SU-DHL-6 (cell line): ENCODE measurements around the gene ABCB7.
A peak's percentile ranks its signal among the peaks of the same experiment; 100 is the strongest.

Experiments
- H2AFZ ChIP-seq: fragments of 200-600 bp; sonication (generic); 2 replicates; pipeline ENCODE4 v1.6.1; 2014; ENCODE audit warnings: low read depth, mild to moderate bottlenecking, moderate library complexity, mixed read lengths, antibody characterized with exemption, low read length; ENCODE audit not compliant: severe bottlenecking
- H3F3A ChIP-seq: fragments of 200-600 bp; shearing (Covaris generic); 2 replicates; pipeline ENCODE4 v1.6.0; 2016; ENCODE audit warnings: antibody characterized with exemption, mild to moderate bottlenecking; ENCODE audit not compliant: insufficient read depth
- H3K27ac ChIP-seq: fragments of 200-600 bp; sonication (generic); 2 replicates; pipeline ENCODE4 v1.5.1; 2016; ENCODE audit warnings: low read depth, mild to moderate bottlenecking, low read length, moderate library complexity, mixed read lengths
- H3K27me3 ChIP-seq: fragments of 200-600 bp; sonication (generic), shearing (Covaris generic); 2 replicates; pipeline ENCODE4 v1.6.0; 2014; ENCODE audit warnings: mild to moderate bottlenecking, low read length
- H3K36me3 ChIP-seq: fragments of 200-600 bp; sonication (generic); 2 replicates; pipeline ENCODE4 v1.6.1; 2014; ENCODE audit warnings: mild to moderate bottlenecking, low read length, mixed read lengths
- H3K4me2 ChIP-seq: fragments of 300-600, 200-600 bp; shearing (Covaris generic), sonication (generic); 2 replicates; pipeline ENCODE4 v1.6.0; 2014; ENCODE audit warnings: low read length, low read depth, mild to moderate bottlenecking; ENCODE audit not compliant: poor library complexity, severe bottlenecking
- H3K4me3 ChIP-seq: fragments of 200-600 bp; sonication (generic); 2 replicates; pipeline ENCODE4 v1.5.1; 2014; ENCODE audit warnings: antibody characterized with exemption, low read length, mild to moderate bottlenecking, mixed read lengths; ENCODE audit not compliant: insufficient read depth, poor library complexity, severe bottlenecking
- H3K79me2 ChIP-seq: fragments of 200-600 bp; sonication (generic); 2 replicates; pipeline ENCODE4 v1.6.1; 2014; ENCODE audit warnings: mild to moderate bottlenecking, low read length, moderate library complexity; ENCODE audit not compliant: insufficient read depth
- H3K9ac ChIP-seq: fragments of 200-600 bp; sonication (generic); 2 replicates; pipeline ENCODE4 v1.7.0; 2014; ENCODE audit warnings: mild to moderate bottlenecking, low read length
- H3K9me2 ChIP-seq: fragments of 200-600 bp; sonication (generic); replicated peaks from 2 replicates; pipeline ENCODE4 v1.6.1; 2014; ENCODE audit warnings: low read length; ENCODE audit not compliant: insufficient read depth
- H3K9me3 ChIP-seq: fragments of 200-600 bp; sonication (generic); 2 replicates; pipeline ENCODE4 v1.6.1; 2014; ENCODE audit warnings: low read length, mixed read lengths; ENCODE audit not compliant: insufficient read depth
- H4K20me1 ChIP-seq: fragments of 200-600 bp; sonication (generic); 2 replicates; pipeline ENCODE4 v1.6.1; 2014; ENCODE audit warnings: low read depth, mild to moderate bottlenecking, antibody characterized with exemption, low read length, moderate library complexity, mixed read lengths
- CTCF ChIP-seq: fragments of 200-600 bp; sonication (generic); IDR thresholded peaks from one replicate; pipeline ENCODE4 v1.5.1; 2017; ENCODE audit warnings: antibody characterized with exemption, mild to moderate bottlenecking, low read length, moderate library complexity; ENCODE audit not compliant: insufficient read depth, poor library complexity, severe bottlenecking
- EZH2phosphoT487 ChIP-seq: fragments of 200-600 bp; sonication (generic), shearing (Covaris generic); conservative IDR thresholded peaks from 2 replicates; pipeline ENCODE4 v1.6.1; 2018; ENCODE audit warnings: mild to moderate bottlenecking, antibody characterized with exemption, low read length, moderate library complexity, mixed read lengths

The ABCB7 gene

GRCh38 chrX:75154871-75155270 lies 1.2 kb downstream of the ABCB7 start:
- Histone ChIP-seq H4K20me1 (no peaks in the 10 kb centered on the region), H3K36me3 (no peaks in the 10 kb centered on the region), H3F3A (no peaks in the 10 kb centered on the region; the same call in 1 of the 2 replicates), H3K27ac (no peak overlapping the region), H3K9ac (peak overlapping the region; percentile 86), H3K9me2 (no peaks in the 10 kb centered on the region), H3K27me3 (no peaks in the 10 kb centered on the region), H3K4me2 (peak overlapping the region; percentile 84), H3K79me2 (peaks cover 48% of the 10 kb centered on the region), H3K9me3 (no peaks in the 10 kb centered on the region), H2AFZ (no peak overlapping the region), H3K4me3 (peak overlapping the region; percentile 92)
- no peak for TF ChIP-seq CTCF
- no peak for TF ChIP-seq EZH2phosphoT487

GRCh38 chrX:75151827-75152592 lies 4.1 kb downstream of the ABCB7 start:
- H3K9ac ChIP-seq = no peak overlapping the region
- no peak overlapping the region for H3K4me3 ChIP-seq
- H2AFZ ChIP-seq = no peak overlapping the region
- no peaks in the 10 kb centered on the region for H4K20me1 ChIP-seq
- no peaks in the 10 kb centered on the region for H3K36me3 ChIP-seq
- H3F3A ChIP-seq = no peaks in the 10 kb centered on the region
- H3K27ac ChIP-seq = no peak overlapping the region
- H3K4me2 ChIP-seq = no peak overlapping the region
- H3K9me3 ChIP-seq = no peaks in the 10 kb centered on the region
- no peaks in the 10 kb centered on the region for H3K9me2 ChIP-seq
- no peaks in the 10 kb centered on the region for H3K27me3 ChIP-seq
- TF ChIP-seq CTCF (no peak), EZH2phosphoT487 (no peak)
- peaks cover 71% of the 10 kb centered on the region for H3K79me2 ChIP-seq

- no peaks in the 10 kb centered on the region for H3K27me3 ChIP-seq
These were observed 6.4 kb downstream of the ABCB7 start for GRCh38 chrX:75149654-75150053.

More at GRCh38 chrX:75149654-75150053, 6.4 kb downstream of the ABCB7 start:
- Histone ChIP-seq H3K27ac (no peak overlapping the region), H3K4me3 (no peak overlapping the region), H3K9me3 (no peaks in the 10 kb centered on the region), H3K9me2 (no peaks in the 10 kb centered on the region), H3K79me2 (peaks cover 77% of the 10 kb centered on the region), H3K36me3 (no peaks in the 10 kb centered on the region), H2AFZ (no peak overlapping the region), H3F3A (no peaks in the 10 kb centered on the region), H3K4me2 (no peak overlapping the region), H3K9ac (no peak overlapping the region), H4K20me1 (no peaks in the 10 kb centered on the region)
- TF ChIP-seq EZH2phosphoT487 (no peak), CTCF (no peak)
